Activated naive CD8-positive, alpha-beta T cell (primary cell): ENCODE measurements around the gene TMEM97.

ENCODE experiments used
- H3K27ac Mint-ChIP-seq: one replicate; pipeline ENCODE4 v1.8.0; 2021; ENCODE audit warnings: mixed read lengths
- H3K27me3 Mint-ChIP-seq: one replicate; pipeline ENCODE4 v1.8.0; 2021; ENCODE audit warnings: mixed read lengths
- H3K36me3 Mint-ChIP-seq: one replicate; pipeline ENCODE4 v1.8.0; 2021; ENCODE audit warnings: mixed read lengths
- H3K4me1 Mint-ChIP-seq: one replicate; pipeline ENCODE4 v1.8.0; 2021; ENCODE audit warnings: low read depth, mixed read lengths
- H3K4me3 Mint-ChIP-seq: one replicate; pipeline ENCODE4 v1.8.0; 2021; ENCODE audit warnings: mild to moderate bottlenecking, mixed read lengths
- H3K9me3 Mint-ChIP-seq: one replicate; pipeline ENCODE4 v1.8.0; 2021; ENCODE audit warnings: low read depth, mixed read lengths

The TMEM97 gene

GRCh38 chr17:28339431-28339830 lies 20.4 kb downstream of the TMEM97 start:
- H3K27me3 Mint-ChIP-seq, result no peaks in the 10 kb centered on the region
- peaks cover 2% of the 10 kb centered on the region for H3K36me3 Mint-ChIP-seq
- peaks cover 39% of the 10 kb centered on the region for H3K4me1 Mint-ChIP-seq
- no peaks in the 10 kb centered on the region for H3K9me3 Mint-ChIP-seq
- no peak overlapping the region for H3K27ac Mint-ChIP-seq
- no peak overlapping the region for H3K4me3 Mint-ChIP-seq

- Mint-ChIP-seq H3K27me3 (no peaks in the 10 kb centered on the region), H3K36me3 (peaks cover 2% of the 10 kb centered on the region), H3K27ac (no peak overlapping the region)
Observed at GRCh38 chr17:28340374-28340773, 21.4 kb downstream of the TMEM97 start.

GRCh38 chr17:28341516-28341915 lies 22.5 kb downstream of the TMEM97 start:
- Mint-ChIP-seq H3K27me3 (no peaks in the 10 kb centered on the region), H3K27ac (no peak overlapping the region), H3K4me1 (peaks cover 27% of the 10 kb centered on the region), H3K4me3 (no peak overlapping the region), H3K36me3 (peaks cover 2% of the 10 kb centered on the region), H3K9me3 (no peaks in the 10 kb centered on the region)

More at GRCh38 chr17:28340374-28340773, 21.4 kb downstream of the TMEM97 start:
- no peak overlapping the region for H3K4me3 Mint-ChIP-seq
- peaks cover 33% of the 10 kb centered on the region for H3K4me1 Mint-ChIP-seq
- no peaks in the 10 kb centered on the region for H3K9me3 Mint-ChIP-seq

- Mint-ChIP-seq H3K36me3 (no peaks in the 10 kb centered on the region), H3K27ac (no peak overlapping the region), H3K27me3 (no peaks in the 10 kb centered on the region), H3K9me3 (no peaks in the 10 kb centered on the region), H3K4me3 (no peak overlapping the region), H3K4me1 (peaks cover 19% of the 10 kb centered on the region)
Observed at GRCh38 chr17:28342313-28342712, 23.3 kb downstream of the TMEM97 start.

- H3K27me3 Mint-ChIP-seq, result no peaks in the 10 kb centered on the region
- no peaks in the 10 kb centered on the region for H3K36me3 Mint-ChIP-seq
- H3K4me3 Mint-ChIP-seq, result no peak overlapping the region
- peaks cover 10% of the 10 kb centered on the region for H3K4me1 Mint-ChIP-seq
- H3K27ac Mint-ChIP-seq, result peak overlapping the region; percentile 34
- no peaks in the 10 kb centered on the region for H3K9me3 Mint-ChIP-seq
Observed at GRCh38 chr17:28343491-28343932, 24.5 kb downstream of the TMEM97 start.

GRCh38 chr17:28344011-28344410 lies 25.0 kb downstream of the TMEM97 start:
- Mint-ChIP-seq H3K4me3 (no peak overlapping the region), H3K36me3 (no peaks in the 10 kb centered on the region), H3K9me3 (no peaks in the 10 kb centered on the region), H3K27me3 (no peaks in the 10 kb centered on the region), H3K27ac (peak overlapping the region; percentile 72), H3K4me1 (peaks cover 8% of the 10 kb centered on the region)

- Mint-ChIP-seq H3K9me3 (no peaks in the 10 kb centered on the region), H3K36me3 (no peaks in the 10 kb centered on the region), H3K4me1 (peaks cover 5% of the 10 kb centered on the region), H3K27ac (peak overlapping the region; percentile 72), H3K4me3 (no peak overlapping the region), H3K27me3 (no peaks in the 10 kb centered on the region)
Observed at GRCh38 chr17:28344435-28344901, 25.5 kb downstream of the TMEM97 start.

GRCh38 chr17:28345419-28346198 lies 26.6 kb downstream of the TMEM97 start:
- H3K27ac Mint-ChIP-seq, result no peak overlapping the region
- H3K9me3 Mint-ChIP-seq, result no peaks in the 10 kb centered on the region
- H3K4me3 Mint-ChIP-seq, result no peak overlapping the region
- H3K4me1 Mint-ChIP-seq, result peaks cover 4% of the 10 kb centered on the region
- H3K36me3 Mint-ChIP-seq, result no peaks in the 10 kb centered on the region
- no peaks in the 10 kb centered on the region for H3K27me3 Mint-ChIP-seq

GRCh38 chr17:28346199-28346580 lies 27.2 kb downstream of the TMEM97 start:
- Mint-ChIP-seq H3K4me1 (peaks cover 4% of the 10 kb centered on the region), H3K9me3 (no peaks in the 10 kb centered on the region), H3K36me3 (no peaks in the 10 kb centered on the region), H3K27ac (no peak overlapping the region), H3K27me3 (no peaks in the 10 kb centered on the region), H3K4me3 (no peak overlapping the region)

- no peak overlapping the region for H3K4me3 Mint-ChIP-seq
- H3K27me3 Mint-ChIP-seq, result no peaks in the 10 kb centered on the region
- no peak overlapping the region for H3K27ac Mint-ChIP-seq
- no peaks in the 10 kb centered on the region for H3K36me3 Mint-ChIP-seq
- no peaks in the 10 kb centered on the region for H3K9me3 Mint-ChIP-seq
- peaks cover 4% of the 10 kb centered on the region for H3K4me1 Mint-ChIP-seq
Observed at GRCh38 chr17:28346746-28347246, 27.8 kb downstream of the TMEM97 start.

- H3K36me3 Mint-ChIP-seq, result no peaks in the 10 kb centered on the region
- H3K4me1 Mint-ChIP-seq, result peaks cover 4% of the 10 kb centered on the region
- no peak overlapping the region for H3K27ac Mint-ChIP-seq
- no peak overlapping the region for H3K4me3 Mint-ChIP-seq
- no peaks in the 10 kb centered on the region for H3K27me3 Mint-ChIP-seq
- no peaks in the 10 kb centered on the region for H3K9me3 Mint-ChIP-seq
Observed at GRCh38 chr17:28347261-28347891, 28.4 kb downstream of the TMEM97 start.

GRCh38 chr17:28348979-28349378 lies 30.0 kb downstream of the TMEM97 start:
- Mint-ChIP-seq H3K9me3 (no peaks in the 10 kb centered on the region), H3K27me3 (no peaks in the 10 kb centered on the region), H3K4me3 (no peak overlapping the region), H3K36me3 (no peaks in the 10 kb centered on the region), H3K4me1 (no peaks in the 10 kb centered on the region), H3K27ac (no peak overlapping the region)

GRCh38 chr17:28350271-28350670 lies 31.3 kb downstream of the TMEM97 start:
- Mint-ChIP-seq H3K9me3 (no peaks in the 10 kb centered on the region), H3K36me3 (no peaks in the 10 kb centered on the region), H3K27me3 (no peaks in the 10 kb centered on the region), H3K4me1 (peaks cover 5% of the 10 kb centered on the region), H3K4me3 (no peak overlapping the region), H3K27ac (no peak overlapping the region)

- H3K4me3 Mint-ChIP-seq, result peak within 1 kb of the TSS; percentile 97
- H3K27ac Mint-ChIP-seq, result peak within 1 kb of the TSS; percentile 91
- H3K9me3 Mint-ChIP-seq, result no peaks in the 10 kb centered on the region
- no peaks in the 10 kb centered on the region for H3K36me3 Mint-ChIP-seq
- no peaks in the 10 kb centered on the region for H3K27me3 Mint-ChIP-seq
- peaks cover 27% of the 10 kb centered on the region for H3K4me1 Mint-ChIP-seq
Observed at GRCh38 chr17:28357061-28357900, 38.3 kb downstream of the TMEM97 start, which contains the start of gene POLDIP2. Gene POLDIP2 (minus strand): TSS chr17:28357527. CDS start chr17:28357448, 79 bp downstream.

GRCh38 chr17:28357901-28358197 lies 38.8 kb downstream of the TMEM97 start:
- H3K4me1 Mint-ChIP-seq, result peaks cover 27% of the 10 kb centered on the region
- H3K9me3 Mint-ChIP-seq, result no peaks in the 10 kb centered on the region
- H3K36me3 Mint-ChIP-seq, result no peaks in the 10 kb centered on the region
- peak overlapping the region; percentile 97 for H3K4me3 Mint-ChIP-seq
- peak overlapping the region; percentile 91 for H3K27ac Mint-ChIP-seq
- no peaks in the 10 kb centered on the region for H3K27me3 Mint-ChIP-seq
